ENCODE results near the gene TBC1D23.

DNA sequence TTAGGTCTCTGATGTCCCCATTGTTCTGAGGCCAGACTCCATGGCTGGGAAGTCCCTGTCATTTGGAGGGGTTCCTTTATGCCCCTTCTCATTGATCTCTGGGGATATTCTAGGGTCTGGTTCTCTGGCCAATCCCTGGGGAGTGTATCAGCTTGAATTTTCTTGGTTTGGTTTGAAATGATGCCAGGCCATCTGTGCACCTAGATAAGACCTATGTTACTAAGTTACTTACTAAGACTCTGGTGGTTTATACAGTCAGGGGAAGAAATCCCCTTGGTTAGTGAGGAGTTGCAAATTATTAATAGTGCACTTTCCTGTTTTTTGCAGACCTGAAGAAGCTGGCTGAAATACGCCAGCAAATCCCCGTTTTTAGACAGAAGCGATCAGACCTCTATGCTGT is 94.1 kb downstream of the TBC1D23 start:
- no peak for TF ChIP-seq ZNF8 (CRISPR knock-in tag; IDR thresholded peaks at IDR 0.05)
- no peak for TF ChIP-seq GLIS3 (CRISPR knock-in tag; IDR thresholded peaks at IDR 0.05)
- TF ChIP-seq, protein P1, sequence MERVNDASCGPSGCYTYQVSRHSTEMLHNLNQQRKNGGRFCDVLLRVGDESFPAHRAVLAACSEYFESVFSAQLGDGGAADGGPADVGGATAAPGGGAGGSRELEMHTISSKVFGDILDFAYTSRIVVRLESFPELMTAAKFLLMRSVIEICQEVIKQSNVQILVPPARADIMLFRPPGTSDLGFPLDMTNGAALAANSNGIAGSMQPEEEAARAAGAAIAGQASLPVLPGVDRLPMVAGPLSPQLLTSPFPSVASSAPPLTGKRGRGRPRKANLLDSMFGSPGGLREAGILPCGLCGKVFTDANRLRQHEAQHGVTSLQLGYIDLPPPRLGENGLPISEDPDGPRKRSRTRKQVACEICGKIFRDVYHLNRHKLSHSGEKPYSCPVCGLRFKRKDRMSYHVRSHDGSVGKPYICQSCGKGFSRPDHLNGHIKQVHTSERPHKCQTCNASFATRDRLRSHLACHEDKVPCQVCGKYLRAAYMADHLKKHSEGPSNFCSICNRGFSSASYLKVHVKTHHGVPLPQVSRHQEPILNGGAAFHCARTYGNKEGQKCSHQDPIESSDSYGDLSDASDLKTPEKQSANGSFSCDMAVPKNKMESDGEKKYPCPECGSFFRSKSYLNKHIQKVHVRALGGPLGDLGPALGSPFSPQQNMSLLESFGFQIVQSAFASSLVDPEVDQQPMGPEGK (CRISPR knock-in tag; IDR thresholded peaks at IDR 0.05; ENCODE audit: borderline replicate concordance): no peak
- TF ChIP-seq, protein P2, sequence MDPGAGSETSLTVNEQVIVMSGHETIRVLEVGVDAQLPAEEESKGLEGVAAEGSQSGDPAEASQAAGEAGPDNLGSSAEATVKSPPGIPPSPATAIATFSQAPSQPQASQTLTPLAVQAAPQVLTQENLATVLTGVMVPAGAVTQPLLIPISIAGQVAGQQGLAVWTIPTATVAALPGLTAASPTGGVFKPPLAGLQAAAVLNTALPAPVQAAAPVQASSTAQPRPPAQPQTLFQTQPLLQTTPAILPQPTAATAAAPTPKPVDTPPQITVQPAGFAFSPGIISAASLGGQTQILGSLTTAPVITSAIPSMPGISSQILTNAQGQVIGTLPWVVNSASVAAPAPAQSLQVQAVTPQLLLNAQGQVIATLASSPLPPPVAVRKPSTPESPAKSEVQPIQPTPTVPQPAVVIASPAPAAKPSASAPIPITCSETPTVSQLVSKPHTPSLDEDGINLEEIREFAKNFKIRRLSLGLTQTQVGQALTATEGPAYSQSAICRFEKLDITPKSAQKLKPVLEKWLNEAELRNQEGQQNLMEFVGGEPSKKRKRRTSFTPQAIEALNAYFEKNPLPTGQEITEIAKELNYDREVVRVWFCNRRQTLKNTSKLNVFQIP (CRISPR knock-in tag; IDR thresholded peaks at IDR 0.05; ENCODE audit: borderline replicate concordance, low read depth): no peak
- TF ChIP-seq ZFP3 (CRISPR knock-in tag; IDR thresholded peaks at IDR 0.05): no peak
- no peak for TF ChIP-seq TOX (CRISPR knock-in tag; IDR thresholded peaks at IDR 0.05; ENCODE audit: borderline replicate concordance)
- TF ChIP-seq ARNTL (CRISPR knock-in tag; IDR thresholded peaks at IDR 0.05; ENCODE audit: borderline replicate concordance, low read depth): no peak
- no peak for TF ChIP-seq ZFP30 (CRISPR knock-in tag; IDR thresholded peaks at IDR 0.05)
- TF ChIP-seq, protein P3, sequence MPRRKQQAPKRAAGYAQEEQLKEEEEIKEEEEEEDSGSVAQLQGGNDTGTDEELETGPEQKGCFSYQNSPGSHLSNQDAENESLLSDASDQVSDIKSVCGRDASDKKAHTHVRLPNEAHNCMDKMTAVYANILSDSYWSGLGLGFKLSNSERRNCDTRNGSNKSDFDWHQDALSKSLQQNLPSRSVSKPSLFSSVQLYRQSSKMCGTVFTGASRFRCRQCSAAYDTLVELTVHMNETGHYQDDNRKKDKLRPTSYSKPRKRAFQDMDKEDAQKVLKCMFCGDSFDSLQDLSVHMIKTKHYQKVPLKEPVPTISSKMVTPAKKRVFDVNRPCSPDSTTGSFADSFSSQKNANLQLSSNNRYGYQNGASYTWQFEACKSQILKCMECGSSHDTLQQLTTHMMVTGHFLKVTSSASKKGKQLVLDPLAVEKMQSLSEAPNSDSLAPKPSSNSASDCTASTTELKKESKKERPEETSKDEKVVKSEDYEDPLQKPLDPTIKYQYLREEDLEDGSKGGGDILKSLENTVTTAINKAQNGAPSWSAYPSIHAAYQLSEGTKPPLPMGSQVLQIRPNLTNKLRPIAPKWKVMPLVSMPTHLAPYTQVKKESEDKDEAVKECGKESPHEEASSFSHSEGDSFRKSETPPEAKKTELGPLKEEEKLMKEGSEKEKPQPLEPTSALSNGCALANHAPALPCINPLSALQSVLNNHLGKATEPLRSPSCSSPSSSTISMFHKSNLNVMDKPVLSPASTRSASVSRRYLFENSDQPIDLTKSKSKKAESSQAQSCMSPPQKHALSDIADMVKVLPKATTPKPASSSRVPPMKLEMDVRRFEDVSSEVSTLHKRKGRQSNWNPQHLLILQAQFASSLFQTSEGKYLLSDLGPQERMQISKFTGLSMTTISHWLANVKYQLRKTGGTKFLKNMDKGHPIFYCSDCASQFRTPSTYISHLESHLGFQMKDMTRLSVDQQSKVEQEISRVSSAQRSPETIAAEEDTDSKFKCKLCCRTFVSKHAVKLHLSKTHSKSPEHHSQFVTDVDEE (CRISPR knock-in tag; IDR thresholded peaks at IDR 0.05): no peak
- no peak for TF ChIP-seq ZNF70 (CRISPR knock-in tag; IDR thresholded peaks at IDR 0.05)
- TF ChIP-seq OSR1 (CRISPR knock-in tag; IDR thresholded peaks at IDR 0.05): no peak
- TF ChIP-seq RARB (CRISPR knock-in tag; IDR thresholded peaks at IDR 0.05): no peak
- TF ChIP-seq ZNF565 (CRISPR knock-in tag; conservative IDR thresholded peaks at IDR 0.05; ENCODE audit: low read depth): no peak

Measured in SK-N-SH treated with all-trans-retinoic acid at 6 μM for 48 hours (cell line).